Measurements from ENCODE around the gene CFTR.
"Not testable (repeated sequence)": the region's sequence is repeated elsewhere in the genome, so short reads cannot be mapped to it uniquely, and the experiment has no call there.

Gene CFTR

GRCh38 chr7:117698018-117698417, 218.2 kb downstream of the CFTR start:
- no peak for DNase-seq

GRCh38 chr7:117704063-117704462, 224.2 kb downstream of the CFTR start:
- DNase-seq: no peak

GRCh38 chr7:117705630-117706029, 225.8 kb downstream of the CFTR start:
- no peak for DNase-seq

- DNase-seq: no peak
Observed at GRCh38 chr7:117706210-117706609, 226.4 kb downstream of the CFTR start.

- no peak for DNase-seq
Observed at GRCh38 chr7:117707080-117707479, 227.3 kb downstream of the CFTR start.

- not testable (repeated sequence) for DNase-seq
Observed at GRCh38 chr7:117708173-117708572, 228.3 kb downstream of the CFTR start.

- DNase-seq: no peak
Observed at GRCh38 chr7:117711556-117711955, 231.7 kb downstream of the CFTR start.

- DNase-seq: no peak
Observed at GRCh38 chr7:117715784-117716445, 236.1 kb downstream of the CFTR start.

GRCh38 chr7:117716707-117717299, 237.0 kb downstream of the CFTR start:
- DNase-seq: no peak

- DNase-seq: no peak
Observed at GRCh38 chr7:117717357-117717756, 237.5 kb downstream of the CFTR start.

Measured in cortex of kidney (tissue), 1 donor.